ENCODE results near the gene GAS2L1.

- TF ChIP-seq CTCF (IDR thresholded peaks at IDR 0.05; ENCODE audit: low read depth, low read length): no peak
- TF ChIP-seq MAX (IDR thresholded peaks at IDR 0.05; ENCODE audit: low read depth, low read length): no peak
- no peak for TF ChIP-seq POLR2A (IDR thresholded peaks at IDR 0.05; ENCODE audit: extremely low read depth, insufficient read length)
- no peak for TF ChIP-seq MYC (IDR thresholded peaks at IDR 0.05; ENCODE audit: low read depth, low read length)
Measured at GRCh38 chr22:29340566-29340965, 34.1 kb downstream of the GAS2L1 start.

All from NB4 (cell line).